ENCODE measurements around the gene CBX7.
A peak's percentile ranks its signal among the peaks of the same experiment; 100 is the strongest.
"Not testable (repeated sequence)": the region's sequence is repeated elsewhere in the genome, so short reads cannot be mapped to it uniquely, and the experiment has no call there.

CBX7 gene

DNA sequence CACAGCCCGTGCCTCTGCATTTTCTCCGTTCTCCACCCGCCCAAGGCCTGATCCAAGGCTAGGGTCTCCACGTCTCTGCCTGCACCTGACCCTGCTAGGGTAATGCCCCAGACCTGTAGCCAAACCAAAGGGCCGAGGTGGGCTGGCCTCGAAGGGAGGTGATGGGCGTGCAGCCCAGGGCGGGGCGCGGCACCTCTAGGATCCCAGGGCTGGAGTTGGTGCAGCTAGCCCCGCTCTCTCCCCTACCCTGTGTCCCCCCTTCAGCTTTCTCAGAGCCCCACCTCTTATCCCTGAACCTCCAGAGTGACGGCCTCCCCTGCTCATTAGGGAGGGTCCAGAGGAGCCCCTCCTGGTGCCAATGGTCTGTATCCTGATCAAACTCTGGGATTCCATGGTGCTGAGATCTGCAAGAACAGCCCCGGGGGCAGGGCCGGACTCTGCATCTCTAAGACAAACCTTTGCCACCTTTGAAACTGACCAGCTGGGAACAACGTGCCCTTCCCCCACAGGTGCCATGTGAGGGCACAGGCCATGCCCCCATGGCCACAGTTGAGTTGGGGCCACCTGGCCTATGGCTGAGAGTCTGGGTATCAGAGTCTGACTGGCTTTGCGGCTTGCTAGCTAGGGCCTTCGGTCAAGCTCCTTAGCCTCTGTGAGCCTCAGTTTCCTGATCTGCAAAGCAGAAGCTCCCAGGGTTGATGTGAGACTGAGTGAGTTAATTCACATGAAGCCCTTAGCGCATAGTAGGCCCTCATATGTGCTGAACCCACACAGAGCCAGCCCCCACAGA, 23.1 kb upstream of the CBX7 start:
- DNase-seq = no peak
- in situ Hi-C loops (cut with MboI; ENCODE audit: low pct_unique_long_range_greater_than_20kb, low sequenced_read_pairs) = loop anchor here (10.0 kb wide), 1 partner anchor 129 kb away; no protein-coding TSS in a partner anchor

- peak; percentile 51 for DNase-seq
- in situ Hi-C loops (cut with MboI; ENCODE audit: low pct_unique_long_range_greater_than_20kb, low sequenced_read_pairs) = loop anchor here (10.0 to 25.0 kb wide), 2 partner anchors 130 to 338 kb away; partner anchors contain the start of genes ATF4 and MIEF1
Measured at GRCh38 chr22:39174498-39175352, 22.2 kb upstream of the CBX7 start.

- in situ Hi-C loops (cut with MboI; ENCODE audit: low pct_unique_long_range_greater_than_20kb, low sequenced_read_pairs) = loop anchor here (10.0 to 25.0 kb wide), 2 partner anchors 131 to 338 kb away; partner anchors contain the start of genes ATF4 and MIEF1
- DNase-seq = no peak
Measured at GRCh38 chr22:39173787-39174497, 21.5 kb upstream of the CBX7 start.

GRCh38 chr22:39173050-39173706, 20.7 kb upstream of the CBX7 start:
- in situ Hi-C loops (cut with MboI; ENCODE audit: low pct_unique_long_range_greater_than_20kb, low sequenced_read_pairs) = loop anchor here (10.0 to 25.0 kb wide), 2 partner anchors 132 to 339 kb away; partner anchors contain the start of genes ATF4 and MIEF1
- DNase-seq = no peak

- in situ Hi-C loops (cut with MboI; ENCODE audit: low pct_unique_long_range_greater_than_20kb, low sequenced_read_pairs) = loop anchor here (10.0 to 25.0 kb wide), 2 partner anchors 132 to 340 kb away; partner anchors contain the start of genes ATF4 and MIEF1
- DNase-seq = not testable (repeated sequence)
Measured at GRCh38 chr22:39172265-39173049, 20.0 kb upstream of the CBX7 start.

- no peak for DNase-seq
- in situ Hi-C loops (cut with MboI; ENCODE audit: low pct_unique_long_range_greater_than_20kb, low sequenced_read_pairs) = loop anchor here (10.0 to 25.0 kb wide), 2 partner anchors 133 to 341 kb away; partner anchors contain the start of genes ATF4 and MIEF1
Measured at GRCh38 chr22:39171623-39172264, 19.3 kb upstream of the CBX7 start.

DNA sequence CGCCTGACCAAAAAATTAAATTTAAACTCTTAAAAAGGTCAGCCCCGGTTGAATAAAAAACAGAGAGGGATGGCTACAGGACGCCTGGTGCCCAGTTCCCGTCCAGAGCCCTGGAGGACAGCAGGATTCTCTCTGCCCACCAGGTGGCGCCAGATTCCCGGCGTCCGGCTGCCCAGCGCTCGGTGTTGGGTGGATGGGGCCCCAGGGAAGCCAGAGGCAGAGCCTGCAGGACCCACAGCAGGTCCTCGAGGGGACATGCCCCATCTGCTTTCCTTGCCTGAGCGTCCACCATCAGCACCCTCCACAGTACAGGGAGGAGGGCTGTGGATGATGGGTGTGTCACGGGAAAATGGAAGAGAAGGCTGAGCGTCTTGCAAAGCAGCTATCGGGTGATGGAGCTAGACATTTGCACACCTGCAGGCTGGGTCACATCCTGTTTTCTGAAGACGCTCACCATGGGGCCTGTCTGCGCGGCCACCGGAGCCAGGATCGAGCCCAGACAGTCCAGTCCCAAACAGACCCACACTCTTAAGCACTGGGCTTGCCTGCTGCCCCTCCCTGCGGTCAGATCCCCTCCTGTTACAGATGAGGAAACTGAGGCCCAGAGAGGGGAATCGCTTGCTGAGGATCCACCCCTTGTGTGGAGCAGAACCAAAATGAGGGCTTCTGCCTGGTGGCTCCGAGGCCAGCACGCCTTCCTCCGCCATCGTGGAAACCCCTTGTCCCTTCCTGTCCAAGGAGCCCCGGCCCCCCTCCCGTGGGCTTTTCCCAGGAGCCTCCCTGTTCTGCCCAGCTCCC, 18.5 kb upstream of the CBX7 start:
- peak; percentile 79 for DNase-seq
- in situ Hi-C loops (cut with MboI; ENCODE audit: low pct_unique_long_range_greater_than_20kb, low sequenced_read_pairs) = loop anchor here (10.0 to 25.0 kb wide), 2 partner anchors 134 to 341 kb away; partner anchors contain the start of genes ATF4 and MIEF1

- in situ Hi-C loops (cut with MboI; ENCODE audit: low pct_unique_long_range_greater_than_20kb, low sequenced_read_pairs) = loop anchor here (10.0 to 25.0 kb wide), 2 partner anchors 135 to 342 kb away; partner anchors contain the start of genes ATF4 and MIEF1
- no peak for DNase-seq
Measured at GRCh38 chr22:39169797-39170466, 17.5 kb upstream of the CBX7 start.

GRCh38 chr22:39166547-39166946, 14.1 kb upstream of the CBX7 start:
- in situ Hi-C loops (cut with MboI; ENCODE audit: low pct_unique_long_range_greater_than_20kb, low sequenced_read_pairs) = loop anchor here (25.0 kb wide), 1 partner anchor 346 kb away; the partner anchor contains the start of genes ATF4 and MIEF1
- DNase-seq = no peak

- not testable (repeated sequence) for DNase-seq
- in situ Hi-C loops (cut with MboI; ENCODE audit: low pct_unique_long_range_greater_than_20kb, low sequenced_read_pairs) = loop anchor here (25.0 kb wide), 1 partner anchor 356 kb away; the partner anchor contains the start of genes ATF4 and MIEF1
Measured at GRCh38 chr22:39156093-39156492, 3.6 kb upstream of the CBX7 start.

- in situ Hi-C loops (cut with MboI; ENCODE audit: low pct_unique_long_range_greater_than_20kb, low sequenced_read_pairs) = loop anchor here (25.0 kb wide), 1 partner anchor 357 kb away; the partner anchor contains the start of genes ATF4 and MIEF1
- no peak for DNase-seq
Measured at GRCh38 chr22:39155421-39155820, 2.9 kb upstream of the CBX7 start.

DNA sequence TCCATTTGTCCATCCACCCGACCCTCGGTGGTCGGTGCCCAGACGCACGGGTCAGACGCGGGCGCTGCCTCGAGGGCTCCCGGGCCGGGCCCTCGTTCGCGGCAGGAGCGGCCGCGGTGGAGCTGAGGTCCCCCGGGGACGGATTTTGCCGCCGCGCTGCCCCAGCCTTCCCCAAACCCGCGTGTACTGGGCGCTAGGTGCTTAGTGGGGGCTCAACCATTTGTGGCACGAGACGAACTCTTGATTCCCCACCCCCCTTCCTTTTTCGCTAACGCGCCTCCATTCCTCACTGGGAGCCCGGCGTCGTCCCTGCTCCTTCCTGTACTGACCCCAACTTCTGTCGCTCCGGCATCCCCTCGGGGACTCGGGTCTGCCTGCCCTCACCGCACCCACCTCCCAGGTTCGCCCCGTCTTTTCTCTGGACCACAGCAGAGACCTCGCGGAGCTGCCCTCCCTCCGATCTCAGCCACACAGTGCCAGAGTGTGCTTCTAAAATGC, 789 bp upstream of the CBX7 start:
- no peak for DNase-seq
- in situ Hi-C loops (cut with MboI; ENCODE audit: low pct_unique_long_range_greater_than_20kb, low sequenced_read_pairs) = loop anchor here (25.0 kb wide), 1 partner anchor 359 kb away; the partner anchor contains the start of genes ATF4 and MIEF1

DNA sequence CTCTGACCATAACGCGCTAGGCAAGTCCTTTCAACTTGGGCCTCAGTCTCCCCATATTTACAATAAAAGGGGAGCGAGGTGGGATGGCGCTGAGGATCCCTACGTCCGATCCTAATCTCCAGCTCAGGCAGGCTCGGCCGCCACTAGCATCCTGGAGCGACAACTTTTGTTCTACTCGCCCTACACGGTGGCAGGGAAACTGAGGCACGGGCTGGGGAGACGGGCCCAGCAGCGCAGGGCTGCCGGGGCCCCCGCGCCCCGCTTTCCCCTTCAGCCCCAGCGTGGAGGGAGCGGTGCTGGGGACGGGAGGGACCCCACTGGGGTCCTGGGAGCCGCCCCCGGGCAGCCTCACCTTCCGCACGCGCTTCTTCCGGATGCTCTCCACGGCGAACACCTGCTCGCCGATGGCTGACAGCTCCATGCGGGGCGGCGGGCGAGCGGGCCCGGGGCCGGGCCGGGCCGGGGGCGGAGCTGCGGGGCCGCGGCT, 413 bp downstream of the CBX7 start:
- in situ Hi-C loops (cut with MboI; ENCODE audit: low pct_unique_long_range_greater_than_20kb, low sequenced_read_pairs) = loop anchor here (25.0 kb wide), 1 partner anchor 360 kb away; the partner anchor contains the start of genes ATF4 and MIEF1
- no peak for DNase-seq

DNA sequence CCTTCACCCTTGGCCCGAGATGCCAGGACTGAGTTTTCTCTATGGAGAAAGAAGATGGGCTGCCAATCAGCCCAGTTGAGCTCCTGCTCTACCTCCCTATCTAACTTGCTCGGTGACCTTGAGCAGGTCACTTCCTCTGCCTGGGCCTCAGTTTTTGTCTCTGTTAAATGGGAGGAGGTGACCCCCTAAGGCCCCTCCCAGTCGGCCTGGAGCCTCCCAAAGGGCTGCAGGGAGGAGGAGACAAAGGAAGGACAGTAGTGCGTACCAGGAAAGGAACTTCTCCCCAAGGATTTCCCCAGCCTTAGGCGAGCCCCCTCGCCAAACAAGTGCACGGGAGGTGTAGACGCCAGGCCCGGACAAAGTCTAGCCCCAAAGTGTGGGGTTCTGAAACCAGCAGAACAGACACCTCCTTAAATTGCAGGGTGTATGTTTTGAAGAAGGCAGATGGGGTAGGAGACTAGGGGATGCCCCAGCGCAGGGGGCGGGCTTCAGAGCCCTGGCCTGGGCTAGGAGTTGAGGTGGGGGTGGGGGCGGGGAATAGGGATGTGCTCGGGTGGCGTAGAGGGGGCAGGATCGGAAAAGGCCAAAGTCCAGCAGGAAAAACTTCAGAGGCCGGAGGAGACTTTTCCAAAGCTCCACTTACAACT, 1.0 kb downstream of the CBX7 start:
- DNase-seq = no peak
- in situ Hi-C loops (cut with MboI; ENCODE audit: low pct_unique_long_range_greater_than_20kb, low sequenced_read_pairs) = loop anchor here (25.0 kb wide), 1 partner anchor 361 kb away; the partner anchor contains the start of genes ATF4 and MIEF1

DNA sequence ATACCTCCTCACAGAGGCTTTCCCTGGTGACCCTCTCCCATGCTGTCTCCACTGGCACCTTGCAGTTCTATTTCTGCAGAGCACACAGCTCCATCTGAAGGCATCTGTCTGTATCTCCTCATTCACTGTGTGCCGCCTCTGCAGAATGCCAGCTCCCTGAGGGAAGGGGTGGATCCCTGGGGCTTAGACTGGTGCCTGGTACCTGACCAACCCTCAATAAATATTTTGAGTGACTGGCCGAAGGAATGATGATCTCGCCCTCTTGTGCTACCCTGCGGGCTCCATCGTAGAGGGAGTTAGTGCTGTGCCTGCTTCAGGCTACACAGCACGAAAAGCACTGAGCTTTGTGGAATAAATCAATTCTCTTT, 1.6 kb downstream of the CBX7 start:
- in situ Hi-C loops (cut with MboI; ENCODE audit: low pct_unique_long_range_greater_than_20kb, low sequenced_read_pairs) = loop anchor here (25.0 kb wide), 1 partner anchor 361 kb away; the partner anchor contains the start of genes ATF4 and MIEF1
- DNase-seq = no peak
